GM18498 (cell line): ENCODE measurements around the gene KIRREL1.

Source experiments
- ATAC-seq: cut with Tn5 transposase; IDR thresholded peaks from one replicate; pipeline ENCODE4 v1.9.1; 2021; ENCODE audit warnings: mild to moderate bottlenecking, moderate library complexity; ENCODE audit not compliant: unreplicated experiment

The KIRREL1 gene

GRCh38 chr1:158101927-158102326 is 108.5 kb downstream of the KIRREL1 start:
- ATAC-seq, result no peak

GRCh38 chr1:158102881-158103674 is 109.6 kb downstream of the KIRREL1 start:
- no peak for ATAC-seq

- no peak for ATAC-seq
These were observed 110.5 kb downstream of the KIRREL1 start for GRCh38 chr1:158103861-158104522.

GRCh38 chr1:158104891-158105290 is 111.4 kb downstream of the KIRREL1 start:
- ATAC-seq, result no peak

GRCh38 chr1:158105352-158106095 is 112.1 kb downstream of the KIRREL1 start:
- no peak for ATAC-seq

- ATAC-seq, result no peak
These were observed 114.5 kb downstream of the KIRREL1 start for GRCh38 chr1:158107916-158108315.

GRCh38 chr1:158112994-158113758 is 119.7 kb downstream of the KIRREL1 start:
- no peak for ATAC-seq

- no peak for ATAC-seq
These were observed 120.3 kb downstream of the KIRREL1 start for GRCh38 chr1:158113759-158114127.

GRCh38 chr1:158115126-158115525 is 121.7 kb downstream of the KIRREL1 start:
- ATAC-seq, result peak; percentile 76

- no peak for ATAC-seq
These were observed 123.1 kb downstream of the KIRREL1 start for GRCh38 chr1:158116311-158117167.

GRCh38 chr1:158117854-158118704 is 124.6 kb downstream of the KIRREL1 start:
- no peak for ATAC-seq

GRCh38 chr1:158118713-158119402 is 125.4 kb downstream of the KIRREL1 start:
- no peak for ATAC-seq

GRCh38 chr1:158119976-158120653 is 126.7 kb downstream of the KIRREL1 start:
- no peak for ATAC-seq

- ATAC-seq, result no peak
These were observed 128.3 kb downstream of the KIRREL1 start for GRCh38 chr1:158121604-158122254.

GRCh38 chr1:158122833-158123388 is 129.5 kb downstream of the KIRREL1 start:
- no peak for ATAC-seq

- no peak for ATAC-seq
These were observed 130.6 kb downstream of the KIRREL1 start for GRCh38 chr1:158124034-158124433.

GRCh38 chr1:158124999-158125398 is 131.6 kb downstream of the KIRREL1 start:
- ATAC-seq, result peak; percentile 71
